ENCODE measurements around the gene CCNB1IP1. TPM values are rescaled to one million over a fixed set of nuclear protein-coding genes. Genes with fewer than 3 reads are reported as not detected.

The CCNB1IP1 gene
- total and polyA plus RNA-seq, 2 of the 8 experiments (the other 6 are each of a cell fraction or from before 2014, with no cell fraction given), result 173 to 277 TPM

DNA sequence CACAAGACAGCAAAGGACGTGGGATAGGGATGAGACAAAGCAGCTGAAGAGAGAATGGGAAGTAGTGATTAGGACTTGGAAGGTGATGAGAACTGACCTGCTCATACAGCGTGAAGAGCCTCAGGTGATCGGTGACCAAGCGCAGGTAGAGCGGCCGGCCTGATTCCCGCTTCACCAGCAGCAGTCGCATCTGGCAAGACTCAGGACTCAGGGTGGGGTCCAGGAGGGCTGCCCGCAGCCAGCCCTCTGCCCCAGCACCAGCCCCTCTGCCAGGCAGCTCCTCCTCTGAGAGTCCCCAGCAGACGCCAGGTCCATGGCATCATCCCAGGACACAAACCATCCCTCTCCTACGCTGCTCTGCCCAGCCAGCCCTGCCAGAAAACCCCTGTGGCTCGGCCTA lies 49.4 kb upstream of the CCNB1IP1 start (continued):
- TF ChIP-seq, protein P1, sequence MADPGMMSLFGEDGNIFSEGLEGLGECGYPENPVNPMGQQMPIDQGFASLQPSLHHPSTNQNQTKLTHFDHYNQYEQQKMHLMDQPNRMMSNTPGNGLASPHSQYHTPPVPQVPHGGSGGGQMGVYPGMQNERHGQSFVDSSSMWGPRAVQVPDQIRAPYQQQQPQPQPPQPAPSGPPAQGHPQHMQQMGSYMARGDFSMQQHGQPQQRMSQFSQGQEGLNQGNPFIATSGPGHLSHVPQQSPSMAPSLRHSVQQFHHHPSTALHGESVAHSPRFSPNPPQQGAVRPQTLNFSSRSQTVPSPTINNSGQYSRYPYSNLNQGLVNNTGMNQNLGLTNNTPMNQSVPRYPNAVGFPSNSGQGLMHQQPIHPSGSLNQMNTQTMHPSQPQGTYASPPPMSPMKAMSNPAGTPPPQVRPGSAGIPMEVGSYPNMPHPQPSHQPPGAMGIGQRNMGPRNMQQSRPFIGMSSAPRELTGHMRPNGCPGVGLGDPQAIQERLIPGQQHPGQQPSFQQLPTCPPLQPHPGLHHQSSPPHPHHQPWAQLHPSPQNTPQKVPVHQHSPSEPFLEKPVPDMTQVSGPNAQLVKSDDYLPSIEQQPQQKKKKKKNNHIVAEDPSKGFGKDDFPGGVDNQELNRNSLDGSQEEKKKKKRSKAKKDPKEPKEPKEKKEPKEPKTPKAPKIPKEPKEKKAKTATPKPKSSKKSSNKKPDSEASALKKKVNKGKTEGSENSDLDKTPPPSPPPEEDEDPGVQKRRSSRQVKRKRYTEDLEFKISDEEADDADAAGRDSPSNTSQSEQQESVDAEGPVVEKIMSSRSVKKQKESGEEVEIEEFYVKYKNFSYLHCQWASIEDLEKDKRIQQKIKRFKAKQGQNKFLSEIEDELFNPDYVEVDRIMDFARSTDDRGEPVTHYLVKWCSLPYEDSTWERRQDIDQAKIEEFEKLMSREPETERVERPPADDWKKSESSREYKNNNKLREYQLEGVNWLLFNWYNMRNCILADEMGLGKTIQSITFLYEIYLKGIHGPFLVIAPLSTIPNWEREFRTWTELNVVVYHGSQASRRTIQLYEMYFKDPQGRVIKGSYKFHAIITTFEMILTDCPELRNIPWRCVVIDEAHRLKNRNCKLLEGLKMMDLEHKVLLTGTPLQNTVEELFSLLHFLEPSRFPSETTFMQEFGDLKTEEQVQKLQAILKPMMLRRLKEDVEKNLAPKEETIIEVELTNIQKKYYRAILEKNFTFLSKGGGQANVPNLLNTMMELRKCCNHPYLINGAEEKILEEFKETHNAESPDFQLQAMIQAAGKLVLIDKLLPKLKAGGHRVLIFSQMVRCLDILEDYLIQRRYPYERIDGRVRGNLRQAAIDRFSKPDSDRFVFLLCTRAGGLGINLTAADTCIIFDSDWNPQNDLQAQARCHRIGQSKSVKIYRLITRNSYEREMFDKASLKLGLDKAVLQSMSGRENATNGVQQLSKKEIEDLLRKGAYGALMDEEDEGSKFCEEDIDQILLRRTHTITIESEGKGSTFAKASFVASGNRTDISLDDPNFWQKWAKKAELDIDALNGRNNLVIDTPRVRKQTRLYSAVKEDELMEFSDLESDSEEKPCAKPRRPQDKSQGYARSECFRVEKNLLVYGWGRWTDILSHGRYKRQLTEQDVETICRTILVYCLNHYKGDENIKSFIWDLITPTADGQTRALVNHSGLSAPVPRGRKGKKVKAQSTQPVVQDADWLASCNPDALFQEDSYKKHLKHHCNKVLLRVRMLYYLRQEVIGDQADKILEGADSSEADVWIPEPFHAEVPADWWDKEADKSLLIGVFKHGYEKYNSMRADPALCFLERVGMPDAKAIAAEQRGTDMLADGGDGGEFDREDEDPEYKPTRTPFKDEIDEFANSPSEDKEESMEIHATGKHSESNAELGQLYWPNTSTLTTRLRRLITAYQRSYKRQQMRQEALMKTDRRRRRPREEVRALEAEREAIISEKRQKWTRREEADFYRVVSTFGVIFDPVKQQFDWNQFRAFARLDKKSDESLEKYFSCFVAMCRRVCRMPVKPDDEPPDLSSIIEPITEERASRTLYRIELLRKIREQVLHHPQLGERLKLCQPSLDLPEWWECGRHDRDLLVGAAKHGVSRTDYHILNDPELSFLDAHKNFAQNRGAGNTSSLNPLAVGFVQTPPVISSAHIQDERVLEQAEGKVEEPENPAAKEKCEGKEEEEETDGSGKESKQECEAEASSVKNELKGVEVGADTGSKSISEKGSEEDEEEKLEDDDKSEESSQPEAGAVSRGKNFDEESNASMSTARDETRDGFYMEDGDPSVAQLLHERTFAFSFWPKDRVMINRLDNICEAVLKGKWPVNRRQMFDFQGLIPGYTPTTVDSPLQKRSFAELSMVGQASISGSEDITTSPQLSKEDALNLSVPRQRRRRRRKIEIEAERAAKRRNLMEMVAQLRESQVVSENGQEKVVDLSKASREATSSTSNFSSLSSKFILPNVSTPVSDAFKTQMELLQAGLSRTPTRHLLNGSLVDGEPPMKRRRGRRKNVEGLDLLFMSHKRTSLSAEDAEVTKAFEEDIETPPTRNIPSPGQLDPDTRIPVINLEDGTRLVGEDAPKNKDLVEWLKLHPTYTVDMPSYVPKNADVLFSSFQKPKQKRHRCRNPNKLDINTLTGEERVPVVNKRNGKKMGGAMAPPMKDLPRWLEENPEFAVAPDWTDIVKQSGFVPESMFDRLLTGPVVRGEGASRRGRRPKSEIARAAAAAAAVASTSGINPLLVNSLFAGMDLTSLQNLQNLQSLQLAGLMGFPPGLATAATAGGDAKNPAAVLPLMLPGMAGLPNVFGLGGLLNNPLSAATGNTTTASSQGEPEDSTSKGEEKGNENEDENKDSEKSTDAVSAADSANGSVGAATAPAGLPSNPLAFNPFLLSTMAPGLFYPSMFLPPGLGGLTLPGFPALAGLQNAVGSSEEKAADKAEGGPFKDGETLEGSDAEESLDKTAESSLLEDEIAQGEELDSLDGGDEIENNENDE (IDR thresholded peaks at IDR 0.05; ENCODE audit: insufficient replicate concordance, low read length), result no peak
- TF ChIP-seq SP1 (IDR thresholded peaks at IDR 0.05; ENCODE audit: low read depth, low read length) (no peak), MAFK (IDR thresholded peaks at IDR 0.05; ENCODE audit: low read depth, low read length) (no peak), CEBPB (IDR thresholded peaks at IDR 0.05; ENCODE audit: low read depth, low read length) (no peak), RNF2 (IDR thresholded peaks at IDR 0.05; ENCODE audit: borderline replicate concordance, low read depth, low read length, missing control alignments, poor library complexity, severe bottlenecking) (no peak), KDM4A (IDR thresholded peaks at IDR 0.05; ENCODE audit: low read depth, low read length, severe bottlenecking) (no peak)
